Gastroesophageal sphincter (tissue), 4 donors: ENCODE measurements around the gene FARS2. TPM values are rescaled to one million over a fixed set of nuclear protein-coding genes. Genes with fewer than 3 reads are reported as not detected.

Experiments
- ATAC-seq: fragments of 150-250 bp; one replicate; pipeline ENCODE4 v1.9.1; 2016; ENCODE audit warnings: mild to moderate bottlenecking, moderate library complexity
- H3K27ac ChIP-seq, 4 donors: fragments of 200-600 bp; sonication (generic) in 3 of 4; 1 replicate in 3 of 4; 2 replicates in 1 of 4; pipeline ENCODE4 v1.5.1; 2016 to 2019
- H3K27me3 ChIP-seq: fragments of 200-600 bp; sonication (generic); one replicate; pipeline ENCODE4 v1.5.1; 2019
- H3K36me3 ChIP-seq, 2 donors: fragments of 200-600 bp; sonication (generic); one replicate each; pipeline ENCODE4 v1.5.1; 2019; ENCODE audit warnings: control low read depth in 1 of 2
- H3K4me1 ChIP-seq, 3 donors: fragments of 200-600 bp; sonication (generic); 1 replicate in 2 of 3; 2 replicates in 1 of 3; pipeline ENCODE4 v1.5.1; 2016 to 2019; ENCODE audit warnings: control low read depth in 2 of 3
- H3K4me3 ChIP-seq, 2 donors: fragments of 200-600 bp; sonication (generic); one replicate each; pipeline ENCODE4 v1.5.1; 2019; ENCODE audit warnings: mild to moderate bottlenecking in 1 of 2, moderate library complexity in 1 of 2
- H3K9me3 ChIP-seq, 3 donors: fragments of 200-600 bp; sonication (generic); one replicate each; pipeline ENCODE4 v1.5.1; 2017 to 2019; ENCODE audit warnings: control low read depth in 2 of 3
- EP300 ChIP-seq: sonication (generic); formaldehyde crosslinking; IDR thresholded peaks from one replicate; pipeline ENCODE4 v1.6.1; 2017; ENCODE audit warnings: antibody characterized with exemption, mild to moderate bottlenecking
- POLR2A ChIP-seq, 2 donors: fragments of 450-650 bp; IDR thresholded peaks; one replicate each; pipeline ENCODE4 v1.6.1; 2017; ENCODE audit warnings: antibody characterized with exemption in 2 of 2, mild to moderate bottlenecking in 2 of 2, moderate library complexity in 1 of 2
- POLR2AphosphoS5 ChIP-seq: sonication (generic); formaldehyde crosslinking; IDR thresholded peaks from one replicate; pipeline ENCODE4 v1.6.1; 2017; ENCODE audit warnings: antibody characterized with exemption
- whole genome bisulfite sequencing, 2 donors: methylation state at CpG; one replicate each; pipeline ENCODE4 v1.1.5; 2018; ENCODE audit warnings: low coverage in 1 of 2; 5-methylcytosine and 5-hydroxymethylcytosine counted together
- total RNA-seq, 4 donors: library from RNA; depleted of rRNA; stranded (reverse); fragments of >200 nt; gene quantifications; one replicate each; pipeline ENCODE4 v1.1.0, GENCODE V29; 2016
- TF ChIP-seq, protein P1 (sequence below), 4 experiments: fragments of 200-600 bp in 2 of 4; fragments of 450-650 bp in 2 of 4; sonication (generic) in 1 of 4; IDR thresholded peaks; one replicate each; pipeline ENCODE4 v1.5.1; 2017 to 2019; ENCODE audit warnings: antibody characterized with exemption in 4 of 4, mild to moderate bottlenecking in 2 of 4, moderate library complexity in 2 of 4

Gene FARS2
- total RNA-seq, 4 donors from 2014 or later: 9.8 to 16.3 (median 14.4) TPM

DNA sequence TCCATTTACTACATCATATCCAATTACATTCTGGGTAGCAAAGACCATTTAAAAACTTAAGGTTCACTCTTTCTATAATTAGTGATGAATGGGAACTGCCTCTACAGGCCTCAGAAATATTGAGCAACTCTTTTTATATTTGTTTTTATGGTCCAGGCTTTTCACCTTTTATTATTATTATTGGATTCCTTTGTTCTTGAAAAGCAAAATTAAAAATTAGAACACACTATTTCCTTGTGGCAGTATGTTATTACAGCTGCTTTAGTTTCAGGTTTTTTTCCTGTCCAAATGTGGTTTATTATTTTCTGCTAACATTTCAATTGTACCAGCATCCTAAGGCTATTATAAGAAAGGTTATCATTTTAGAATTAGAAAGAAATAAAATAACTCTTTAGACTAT, 150.1 kb downstream of the FARS2 start:
- H3K4me1 ChIP-seq: no peaks in the 10 kb centered on the region
- no peak overlapping the region for H3K4me3 ChIP-seq
- H3K36me3 ChIP-seq: peaks cover 0 to 5% of the 10 kb centered on the region in 2 donors
- H3K9me3 ChIP-seq: no peaks in the 10 kb centered on the region
- TF ChIP-seq, protein P1, sequence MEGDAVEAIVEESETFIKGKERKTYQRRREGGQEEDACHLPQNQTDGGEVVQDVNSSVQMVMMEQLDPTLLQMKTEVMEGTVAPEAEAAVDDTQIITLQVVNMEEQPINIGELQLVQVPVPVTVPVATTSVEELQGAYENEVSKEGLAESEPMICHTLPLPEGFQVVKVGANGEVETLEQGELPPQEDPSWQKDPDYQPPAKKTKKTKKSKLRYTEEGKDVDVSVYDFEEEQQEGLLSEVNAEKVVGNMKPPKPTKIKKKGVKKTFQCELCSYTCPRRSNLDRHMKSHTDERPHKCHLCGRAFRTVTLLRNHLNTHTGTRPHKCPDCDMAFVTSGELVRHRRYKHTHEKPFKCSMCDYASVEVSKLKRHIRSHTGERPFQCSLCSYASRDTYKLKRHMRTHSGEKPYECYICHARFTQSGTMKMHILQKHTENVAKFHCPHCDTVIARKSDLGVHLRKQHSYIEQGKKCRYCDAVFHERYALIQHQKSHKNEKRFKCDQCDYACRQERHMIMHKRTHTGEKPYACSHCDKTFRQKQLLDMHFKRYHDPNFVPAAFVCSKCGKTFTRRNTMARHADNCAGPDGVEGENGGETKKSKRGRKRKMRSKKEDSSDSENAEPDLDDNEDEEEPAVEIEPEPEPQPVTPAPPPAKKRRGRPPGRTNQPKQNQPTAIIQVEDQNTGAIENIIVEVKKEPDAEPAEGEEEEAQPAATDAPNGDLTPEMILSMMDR (IDR thresholded peaks at IDR 0.05): no peak
- TF ChIP-seq EP300: no peak
- TF ChIP-seq POLR2AphosphoS5: no peak
- TF ChIP-seq POLR2A (IDR thresholded peaks at IDR 0.05): no peak
- no peak overlapping the region for H3K27ac ChIP-seq
- ATAC-seq: no peak
- H3K27me3 ChIP-seq: no peaks in the 10 kb centered on the region

DNA sequence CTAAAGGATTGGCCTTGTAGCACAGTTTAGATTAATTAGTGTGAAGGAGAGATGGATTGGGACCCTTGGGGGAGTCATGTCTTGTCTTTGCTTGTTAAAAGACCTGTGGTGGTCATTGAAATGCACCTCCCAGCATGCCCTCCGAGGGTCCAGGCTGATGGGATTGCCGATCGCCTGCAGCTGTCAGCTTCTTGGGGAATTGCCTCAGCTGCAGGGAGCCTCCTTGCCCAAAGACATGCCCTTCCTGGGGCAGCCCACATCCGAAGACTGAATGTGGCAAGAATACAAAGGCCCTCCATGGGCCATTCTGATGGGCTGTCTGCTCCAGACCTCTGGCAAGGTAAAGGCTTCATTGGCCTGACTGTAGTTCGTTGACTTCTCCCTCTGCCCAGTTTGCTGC, 150.7 kb downstream of the FARS2 start:
- H3K9me3 ChIP-seq: no peaks in the 10 kb centered on the region
- no peak overlapping the region for H3K4me3 ChIP-seq
- no peak overlapping the region for H3K27ac ChIP-seq
- peaks cover 0 to 5% of the 10 kb centered on the region in 2 donors for H3K36me3 ChIP-seq
- WGBS, 2 donors: 76 to 90% methylated on average over 2 to 3 of the region's 5 CpGs
- no peaks in the 10 kb centered on the region for H3K27me3 ChIP-seq
- TF ChIP-seq POLR2A (IDR thresholded peaks at IDR 0.05) (no peak), POLR2AphosphoS5 (no peak), EP300 (no peak)
- TF ChIP-seq, protein P1 (IDR thresholded peaks at IDR 0.05): no peak
- no peak for ATAC-seq
- H3K4me1 ChIP-seq: no peaks in the 10 kb centered on the region

DNA sequence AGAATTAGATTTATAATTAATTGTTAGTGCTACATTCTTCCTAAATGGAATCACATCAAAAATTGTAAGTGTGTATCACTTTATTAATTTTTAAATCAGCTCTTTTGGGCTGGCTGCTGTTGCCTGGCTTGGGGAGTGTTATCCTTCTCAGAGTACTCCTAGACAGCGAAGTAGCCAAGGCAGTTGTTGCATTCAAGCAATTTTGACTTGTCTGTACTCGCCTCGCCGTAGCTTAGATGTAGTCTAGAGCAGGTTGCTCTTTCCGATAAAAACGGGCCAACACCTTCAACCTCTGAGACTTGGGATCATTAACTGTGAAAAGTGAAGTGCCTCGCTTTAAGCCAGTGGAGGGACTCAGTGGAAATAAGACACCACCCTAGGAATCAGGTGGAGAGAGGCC, 151.3 kb downstream of the FARS2 start:
- ATAC-seq: no peak
- Histone ChIP-seq H3K4me1 (no peaks in the 10 kb centered on the region), H3K27ac (no peak overlapping the region), H3K27me3 (no peaks in the 10 kb centered on the region), H3K4me3 (no peak overlapping the region), H3K36me3 (peaks cover 0 to 5% of the 10 kb centered on the region in 2 donors), H3K9me3 (no peaks in the 10 kb centered on the region)
- TF ChIP-seq EP300: no peak
- TF ChIP-seq POLR2A (IDR thresholded peaks at IDR 0.05): no peak
- TF ChIP-seq POLR2AphosphoS5: no peak
- 94 to 100% methylated on average over 1 to 6 of the region's 7 CpGs for WGBS, 2 donors

DNA sequence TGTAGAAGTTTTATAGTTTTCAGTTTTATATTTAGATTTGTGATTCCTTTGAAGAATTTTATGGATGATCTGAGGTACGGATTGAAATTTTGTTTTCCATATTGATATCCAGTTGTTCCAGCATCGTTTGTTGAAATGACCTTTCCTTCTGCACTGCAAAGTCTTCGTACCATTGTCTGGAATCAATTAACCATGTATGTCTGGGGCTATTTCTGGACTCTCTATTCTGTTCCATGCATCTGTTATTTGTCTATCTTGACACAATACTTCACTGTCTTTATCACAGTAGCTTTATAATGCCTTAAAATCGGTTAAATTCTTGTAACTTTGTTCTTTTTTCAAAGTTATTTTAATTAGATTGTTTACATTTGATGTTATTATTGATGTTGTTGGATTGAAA, 154.9 kb downstream of the FARS2 start:
- WGBS, 2 donors: 81 to 82% methylated on average over 4 of the region's 4 CpGs
- Histone ChIP-seq H3K9me3 (no peaks in the 10 kb centered on the region), H3K4me3 (no peak overlapping the region), H3K36me3 (peaks cover 0 to 4% of the 10 kb centered on the region in 2 donors), H3K27ac (no peak overlapping the region), H3K27me3 (no peaks in the 10 kb centered on the region), H3K4me1 (no peaks in the 10 kb centered on the region)
- no peak for ATAC-seq
- TF ChIP-seq POLR2A (IDR thresholded peaks at IDR 0.05): no peak
- no peak for TF ChIP-seq POLR2AphosphoS5

DNA sequence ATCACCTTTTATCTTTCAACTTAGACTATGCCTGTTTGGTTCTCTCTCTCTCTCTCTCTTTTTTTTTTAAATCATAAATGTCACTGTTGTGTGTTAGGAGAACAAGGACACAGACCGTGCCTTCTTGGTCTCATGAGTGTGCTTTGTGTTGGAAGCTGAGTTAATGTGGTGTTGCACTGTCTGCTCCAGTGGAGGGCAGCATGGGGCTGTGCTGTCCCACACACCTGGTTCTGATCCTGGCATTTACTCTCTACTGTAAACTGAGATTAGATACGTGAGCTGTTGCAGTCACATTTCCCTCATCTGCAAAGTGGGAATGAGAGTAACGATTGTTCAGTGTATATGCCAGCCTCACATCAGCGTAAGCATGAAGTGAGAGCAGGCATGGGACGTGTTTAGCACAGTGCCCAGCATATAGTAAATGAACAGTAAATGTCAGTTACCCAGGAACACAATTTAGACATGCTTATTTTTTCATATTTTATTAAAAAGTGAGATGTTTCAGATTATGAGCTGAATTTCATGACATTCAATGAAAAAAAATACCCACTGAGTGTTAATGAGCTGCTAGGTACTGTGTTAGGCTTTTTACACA, 161.1 kb downstream of the FARS2 start:
- no peak for ATAC-seq

DNA sequence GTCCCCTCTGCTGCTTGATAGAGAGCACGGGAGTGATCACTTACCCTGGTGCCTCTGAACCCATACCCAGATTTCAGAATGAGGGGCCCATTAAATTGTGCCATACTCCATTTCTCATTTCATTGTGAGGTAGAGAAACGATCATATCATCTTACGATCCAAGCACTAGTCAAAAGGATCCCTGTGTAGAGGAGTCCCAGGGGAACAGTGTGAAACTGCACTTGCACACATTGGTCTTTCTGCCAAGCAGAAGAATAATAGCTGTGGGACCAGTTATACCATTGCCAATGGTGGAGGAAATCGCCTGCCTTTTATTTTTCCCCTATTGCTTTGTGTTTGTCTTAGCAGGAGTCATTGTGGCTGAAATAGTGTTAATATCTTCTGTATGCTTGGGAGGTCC, 161.9 kb downstream of the FARS2 start:
- Histone ChIP-seq H3K4me3 (no peak overlapping the region), H3K9me3 (no peaks in the 10 kb centered on the region), H3K27ac (no peak overlapping the region), H3K36me3 (peaks cover 0 to 4% of the 10 kb centered on the region in 2 donors), H3K27me3 (no peaks in the 10 kb centered on the region), H3K4me1 (peaks cover 0 to 7% (median 0%) of the 10 kb centered on the region in 3 donors)
- WGBS, 2 donors: 80 to 86% methylated on average over 1 to 3 of the region's 4 CpGs
- TF ChIP-seq EP300 (no peak), POLR2A (IDR thresholded peaks at IDR 0.05) (no peak), POLR2AphosphoS5 (no peak)
- TF ChIP-seq, protein P1 (IDR thresholded peaks at IDR 0.05): no peak
- ATAC-seq: no peak

More for the DNA sequence above, 161.1 kb downstream of the FARS2 start:
- WGBS, 2 donors: 72 to 82% methylated on average over 4 to 5 of the region's 5 CpGs
- no peak overlapping the region for H3K4me3 ChIP-seq
- peaks cover 0 to 4% of the 10 kb centered on the region in 2 donors for H3K36me3 ChIP-seq
- H3K27me3 ChIP-seq: no peaks in the 10 kb centered on the region
- no peaks in the 10 kb centered on the region for H3K9me3 ChIP-seq
- peaks cover 0 to 7% (median 0%) of the 10 kb centered on the region in 3 donors for H3K4me1 ChIP-seq
- TF ChIP-seq, protein P1 (IDR thresholded peaks at IDR 0.05): peak in 1 of 4 experiments; percentile 26
- no peak for TF ChIP-seq POLR2AphosphoS5
- H3K27ac ChIP-seq: no peak overlapping the region
